Liver (tissue), 3 donors: ENCODE data around the gene MDN1.

Experiments
- ATF3 ChIP-seq: IDR thresholded peaks from 2 replicates; pipeline ENCODE4 v1.6.1; 2016; ENCODE audit warnings: antibody characterized with exemption
- CTCF ChIP-seq: fragments of 150-350 bp; IDR thresholded peaks from 2 replicates; pipeline ENCODE4 v1.5.1; 2017; ENCODE audit warnings: improper control_type of control experiment, low read depth, low read length; ENCODE audit not compliant: missing input control
- EGR1 ChIP-seq, 2 donors: IDR thresholded peaks; 2 replicates each; pipeline ENCODE4 v1.6.1; 2016 to 2018; ENCODE audit warnings: antibody characterized with exemption in 2 of 2, low read depth in 2 of 2
- FOXA1 ChIP-seq: IDR thresholded peaks from 2 replicates; pipeline ENCODE4 v1.6.1; 2016; ENCODE audit warnings: antibody characterized with exemption
- FOXA2 ChIP-seq: IDR thresholded peaks from 2 replicates; pipeline ENCODE4 v1.6.1; 2016; ENCODE audit warnings: antibody characterized with exemption
- GABPA ChIP-seq, 2 donors: IDR thresholded peaks in 1 of 2; conservative IDR thresholded peaks in 1 of 2; 2 replicates each; pipeline ENCODE4 v1.6.1; 2016; ENCODE audit warnings: antibody characterized with exemption in 2 of 2, mild to moderate bottlenecking in 1 of 2, moderate library complexity in 1 of 2
- JUND ChIP-seq, 2 donors: IDR thresholded peaks; 2 replicates each; pipeline ENCODE4 v1.6.1; 2016; ENCODE audit warnings: antibody characterized with exemption in 2 of 2
- MAX ChIP-seq: IDR thresholded peaks from 2 replicates; pipeline ENCODE4 v1.6.1; 2016; ENCODE audit warnings: antibody characterized with exemption
- RAD21 ChIP-seq, 2 donors: IDR thresholded peaks; 2 replicates each; pipeline ENCODE4 v1.6.1; 2016; ENCODE audit warnings: antibody characterized with exemption in 2 of 2, mild to moderate bottlenecking in 2 of 2
- TAF1 ChIP-seq: conservative IDR thresholded peaks from 2 replicates; pipeline ENCODE4 v1.6.1; 2016; ENCODE audit warnings: antibody characterized with exemption, mild to moderate bottlenecking
- YY1 ChIP-seq: IDR thresholded peaks from 2 replicates; pipeline ENCODE4 v1.6.1; 2016; ENCODE audit warnings: antibody characterized with exemption, mild to moderate bottlenecking
- ZBTB33 ChIP-seq: IDR thresholded peaks from 2 replicates; pipeline ENCODE4 v1.6.1; 2016; ENCODE audit warnings: antibody characterized with exemption
- donor health status: healthy.
- donor health status: healthy.

GRCh38 chr6:89694428-89694827, 125.2 kb downstream of the MDN1 start:
- TF ChIP-seq FOXA1 (no peak), CTCF (no peak), FOXA2 (no peak), GABPA (IDR thresholded peaks at IDR 0.05 in 1 of 2, conservative IDR thresholded peaks at IDR 0.05 in 1 of 2) (no peak), YY1 (no peak), ATF3 (no peak), JUND (IDR thresholded peaks at IDR 0.05) (no peak), ZBTB33 (no peak), EGR1 (IDR thresholded peaks at IDR 0.05; ENCODE audit: low read depth in 2 of 2) (no peak), MAX (no peak), TAF1 (no peak), RAD21 (IDR thresholded peaks at IDR 0.05) (no peak)
